Coronary artery (tissue), 2 donors: ENCODE results near the gene BTBD18.
"Not testable (repeated sequence)": the region's sequence is repeated elsewhere in the genome, so short reads cannot be mapped to it uniquely, and the experiment has no call there.

Experiments
- DNase-seq: peaks from one replicate; pipeline ENCODE4 v3.0.0-alpha.2; 2017; ENCODE audit warnings: low spot score
- H3K27ac ChIP-seq, 2 donors: fragments of 200-600 bp; sonication (generic); one replicate each; pipeline ENCODE4 v1.5.1; 2016 to 2019
- H3K4me3 ChIP-seq: fragments of 200-600 bp; sonication (generic); 2 replicates; pipeline ENCODE4 v1.5.1; 2016; ENCODE audit warnings: mild to moderate bottlenecking, moderate library complexity
- CTCF ChIP-seq: fragments of 200-600 bp; sonication (generic); IDR thresholded peaks from one replicate; pipeline ENCODE4 v1.5.1; 2019; ENCODE audit warnings: antibody characterized with exemption

The BTBD18 gene

DNA sequence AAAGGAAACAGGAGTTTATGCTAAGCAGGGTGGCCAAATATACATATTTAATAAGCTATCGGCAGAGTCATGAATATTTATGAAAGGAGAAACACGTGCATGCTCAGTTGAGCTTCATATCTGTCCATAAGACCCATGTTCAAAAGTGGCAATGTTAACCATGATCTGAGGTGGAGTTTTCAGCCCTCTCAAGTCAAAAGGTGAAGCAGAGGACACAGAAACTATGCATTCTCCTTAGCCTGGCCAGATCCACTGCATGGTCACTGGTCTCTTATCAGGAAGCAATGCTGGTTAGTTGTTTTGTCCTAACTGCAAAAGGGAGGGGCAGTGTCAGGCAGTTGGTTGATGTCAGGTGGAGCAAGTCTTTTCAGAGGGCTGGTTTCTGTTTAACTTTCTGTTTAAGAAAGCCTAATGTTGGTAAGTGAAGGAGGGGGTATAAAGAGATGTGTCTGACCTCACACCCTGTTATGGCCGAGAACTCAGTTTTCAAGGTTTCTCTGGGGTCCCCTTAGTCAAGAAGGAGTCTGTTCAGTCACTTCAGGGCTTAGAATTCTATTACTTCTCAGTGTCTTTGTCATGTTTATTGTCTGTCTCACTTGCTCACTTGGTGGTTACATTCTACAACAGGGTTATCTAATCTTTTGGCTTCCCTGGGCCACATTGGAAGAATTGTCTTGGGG, 15.9 kb downstream of the BTBD18 start:
- no peak for DNase-seq
- TF ChIP-seq CTCF = no peak
- no peak overlapping the region for H3K27ac ChIP-seq
- H3K4me3 ChIP-seq = no peak overlapping the region

GRCh38 chr11:57732661-57733060, 19.0 kb downstream of the BTBD18 start:
- TF ChIP-seq CTCF = no peak
- DNase-seq = no peak

GRCh38 chr11:57729479-57729878, 22.1 kb downstream of the BTBD18 start:
- DNase-seq = no peak
- TF ChIP-seq CTCF = no peak
- no peak overlapping the region for H3K27ac ChIP-seq
- H3K4me3 ChIP-seq = no peak overlapping the region

More at GRCh38 chr11:57732661-57733060, 19.0 kb downstream of the BTBD18 start:
- Histone ChIP-seq H3K27ac (no peak overlapping the region), H3K4me3 (no peak overlapping the region)

DNA sequence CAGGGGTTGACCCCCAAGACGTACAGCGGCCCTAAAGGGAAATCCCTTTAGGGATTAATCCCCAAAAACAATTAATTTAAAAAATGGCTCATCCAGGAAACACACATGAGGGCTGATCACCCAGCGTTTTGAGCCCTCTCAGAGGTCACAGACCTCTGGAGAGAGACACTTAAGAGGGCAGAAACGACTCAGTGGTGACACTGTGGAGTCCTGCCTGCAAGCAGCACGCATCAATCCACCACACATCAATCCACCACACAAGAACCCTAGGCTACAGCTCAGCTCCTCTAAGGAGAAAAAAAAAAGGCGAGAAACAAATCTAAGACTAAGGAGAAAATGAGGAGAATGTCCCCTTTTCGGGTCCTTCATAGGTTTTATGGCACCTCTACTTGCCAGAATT, 22.8 kb downstream of the BTBD18 start:
- TF ChIP-seq CTCF = no peak
- DNase-seq = no peak
- H3K4me3 ChIP-seq = no peak overlapping the region
- H3K27ac ChIP-seq = no peak overlapping the region

DNA sequence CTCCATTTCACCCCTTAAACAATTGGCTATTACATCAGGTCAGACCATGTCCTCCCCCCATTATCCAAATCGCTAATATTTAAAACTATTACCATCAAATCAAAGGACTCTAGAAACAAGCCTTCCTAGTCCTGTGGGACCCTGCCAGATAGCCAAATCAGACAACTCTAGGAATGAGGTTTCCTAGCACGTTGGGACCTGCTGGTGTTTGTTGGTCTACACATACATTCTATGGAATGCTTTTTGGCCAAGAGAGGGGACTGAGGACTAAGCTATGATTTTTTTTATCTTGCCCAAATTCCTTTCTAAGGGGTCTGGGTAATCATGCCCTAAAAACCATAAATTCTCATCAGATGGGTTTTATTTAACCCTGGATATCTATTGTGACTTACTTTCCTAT, 24.4 kb downstream of the BTBD18 start:
- no peak for TF ChIP-seq CTCF
- no peak for DNase-seq
- Histone ChIP-seq H3K4me3 (no peak overlapping the region), H3K27ac (no peak overlapping the region)

DNA sequence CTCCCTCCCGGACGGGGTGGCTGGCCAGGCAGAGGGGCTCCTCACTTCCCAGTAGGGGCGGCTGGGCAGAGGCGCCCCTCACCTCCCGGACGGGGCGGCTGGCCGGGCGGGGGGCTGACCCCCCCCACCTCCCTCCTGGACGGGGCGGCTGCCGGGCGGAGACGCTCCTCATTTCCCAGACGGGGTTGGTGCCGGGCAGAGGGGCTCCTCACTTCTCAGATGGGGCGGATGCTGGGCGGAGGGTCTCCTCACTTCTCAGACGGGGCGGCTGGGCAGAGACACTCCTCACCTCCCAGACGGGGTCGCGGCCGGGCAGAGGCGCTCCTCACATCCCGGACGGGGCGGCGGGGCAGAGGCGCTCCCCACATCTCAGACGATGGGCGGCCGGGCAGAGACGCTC, 34.9 kb downstream of the BTBD18 start:
- DNase-seq, H3K4me3 ChIP-seq, H3K27ac ChIP-seq: not testable (repeated sequence)

DNA sequence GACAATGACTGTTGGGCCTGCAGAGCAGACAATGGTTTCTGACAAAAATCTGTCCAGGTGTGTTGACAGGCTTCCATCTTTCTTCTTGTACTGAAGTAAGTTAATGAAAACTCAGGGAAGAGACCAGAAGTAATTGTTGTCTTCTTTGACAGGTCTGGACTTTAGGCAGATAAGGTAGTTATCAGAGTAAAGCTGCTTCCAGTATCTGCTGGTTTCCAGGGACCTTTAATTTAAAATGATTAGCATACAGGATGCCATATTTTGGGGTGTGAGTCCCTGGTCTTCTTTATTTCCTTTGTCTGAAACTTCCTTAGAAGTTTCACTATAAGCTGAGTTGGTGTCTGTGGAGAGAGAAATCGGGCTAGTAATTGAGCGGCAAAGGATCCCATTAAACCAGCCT, 37.8 kb downstream of the BTBD18 start:
- TF ChIP-seq CTCF = no peak
- DNase-seq = no peak
- peak overlapping the region; percentile 78 for H3K4me3 ChIP-seq
- H3K27ac ChIP-seq = no peak overlapping the region
